D721Med (cell line): ENCODE data around the gene UBR4.
A peak's percentile ranks its signal among the peaks of the same experiment; 100 is the strongest.
"Not testable (repeated sequence)": the region's sequence is repeated elsewhere in the genome, so short reads cannot be mapped to it uniquely, and the experiment has no call there.

Experiments
- DNase-seq: peaks from one replicate; pipeline ENCODE4 v3.0.0; 2011; ENCODE audit warnings: low spot score; ENCODE audit not compliant: insufficient read length
- FAIRE-seq: peaks from 2 replicates; lab custom pipeline; 2011; peaks lifted over from hg19 to GRCh38; lab: Jason Lieb, UNC
- CTCF ChIP-seq: IDR thresholded peaks from 2 replicates; pipeline ENCODE4 v1.5.1; 2012; ENCODE audit warnings: mild to moderate bottlenecking, control low read depth; ENCODE audit not compliant: insufficient read depth; ENCODE audit errors: missing control alignments

Gene UBR4

DNA sequence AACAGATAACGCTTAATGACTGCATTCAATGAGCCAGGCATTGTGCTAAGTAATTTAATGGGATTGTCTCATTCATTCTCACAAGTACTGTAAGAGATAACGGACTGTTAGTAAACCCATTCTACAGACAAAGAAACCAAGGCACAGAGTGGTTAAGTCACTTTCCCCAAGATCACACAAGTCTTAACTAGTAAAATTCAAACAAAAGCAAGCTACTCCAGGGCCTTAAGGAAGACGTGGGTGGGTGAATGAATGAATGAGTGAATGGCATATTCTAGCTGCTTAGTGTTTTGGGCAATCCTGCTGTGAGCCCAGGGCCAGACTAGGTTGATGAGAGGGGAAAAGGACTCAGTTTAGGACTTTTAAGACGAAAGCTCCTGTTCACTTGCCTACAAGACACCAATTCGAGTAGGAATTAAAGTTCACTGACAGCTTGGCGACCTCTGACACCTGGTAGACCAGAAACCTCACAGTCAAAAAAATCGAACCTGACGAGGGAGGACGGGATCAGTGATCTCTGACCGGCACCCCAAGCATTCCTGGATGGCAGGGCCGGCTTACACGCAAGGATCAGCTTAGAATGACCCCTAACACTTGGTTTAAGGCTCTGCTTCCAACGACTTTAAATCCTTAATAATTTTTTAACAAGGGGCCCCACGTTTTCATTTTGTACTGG is 40.7 kb upstream of the UBR4 start:
- FAIRE-seq (no peak), DNase-seq (no peak)
- no peak for TF ChIP-seq CTCF

DNA sequence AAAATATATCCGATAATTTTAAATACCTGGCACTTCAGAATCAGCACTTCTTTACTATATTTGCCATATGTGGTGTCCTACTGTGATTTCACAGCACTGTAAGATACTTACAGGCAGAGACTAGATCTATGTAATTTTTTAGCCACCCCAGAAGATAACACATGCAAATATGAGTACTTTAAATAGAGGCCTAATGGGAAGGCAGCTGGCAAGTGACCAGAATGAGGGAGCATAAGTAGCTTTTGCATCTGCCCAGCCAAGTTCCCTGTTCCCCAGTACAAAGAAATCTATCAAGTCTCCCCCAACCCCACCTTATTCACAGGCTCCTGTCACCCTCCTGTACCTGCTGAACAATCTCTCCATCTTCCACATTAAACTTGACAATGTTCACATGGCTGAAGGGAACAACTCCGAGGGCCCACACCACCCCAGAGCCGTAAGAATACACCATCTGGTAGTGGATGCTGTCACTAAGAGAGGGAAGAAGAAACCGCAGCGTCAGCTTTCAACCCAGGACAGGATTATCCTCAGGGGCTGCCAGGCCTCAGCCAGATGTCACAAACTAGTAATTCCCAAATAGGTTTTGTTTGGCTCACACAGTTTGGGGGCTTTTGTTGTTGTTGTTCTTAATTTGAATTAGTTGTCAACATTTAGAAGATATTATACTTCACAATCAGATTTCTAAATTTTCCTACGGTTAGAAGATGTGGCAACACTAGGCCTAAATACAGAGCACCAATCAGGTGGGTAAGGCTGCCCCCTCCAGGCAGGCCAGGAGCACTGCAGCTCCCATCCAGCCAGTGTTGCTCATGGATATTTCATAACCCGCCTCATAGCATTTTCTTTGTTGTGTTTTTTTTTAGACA is 30.8 kb upstream of the UBR4 start:
- FAIRE-seq (no peak), DNase-seq (peak; percentile 29)
- peak; percentile 96 for TF ChIP-seq CTCF

- no peak for DNase-seq
- FAIRE-seq: no peak
- no peak for TF ChIP-seq CTCF
These were observed 29.8 kb upstream of the UBR4 start for GRCh38 chr1:19239876-19240275.

DNA sequence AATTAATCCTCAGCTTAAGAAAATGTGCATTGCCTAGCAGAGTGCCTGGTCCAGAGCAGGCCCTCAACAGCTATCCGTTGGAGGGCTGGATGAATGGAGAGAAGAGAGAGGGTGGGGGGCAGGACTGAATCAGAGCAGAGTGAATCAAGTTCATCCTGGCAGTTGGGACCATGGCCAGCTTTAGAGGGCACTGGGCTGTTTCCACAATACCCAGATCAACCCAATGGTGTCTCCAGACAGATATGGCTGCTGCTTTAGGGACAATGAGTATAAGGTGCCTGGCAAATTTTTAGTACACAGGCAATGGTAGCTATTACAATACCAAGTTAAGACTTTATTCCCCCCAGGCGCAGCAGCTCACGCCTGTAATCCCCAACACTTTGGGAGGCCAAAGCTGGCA is 24.2 kb upstream of the UBR4 start:
- no peak for TF ChIP-seq CTCF
- DNase-seq: no peak
- no peak for FAIRE-seq

GRCh38 chr1:19232524-19232846 is 22.4 kb upstream of the UBR4 start:
- no peak for FAIRE-seq
- TF ChIP-seq CTCF: no peak
- no peak for DNase-seq

GRCh38 chr1:19231736-19232523 is 21.9 kb upstream of the UBR4 start:
- FAIRE-seq, DNase-seq: not testable (repeated sequence)

DNA sequence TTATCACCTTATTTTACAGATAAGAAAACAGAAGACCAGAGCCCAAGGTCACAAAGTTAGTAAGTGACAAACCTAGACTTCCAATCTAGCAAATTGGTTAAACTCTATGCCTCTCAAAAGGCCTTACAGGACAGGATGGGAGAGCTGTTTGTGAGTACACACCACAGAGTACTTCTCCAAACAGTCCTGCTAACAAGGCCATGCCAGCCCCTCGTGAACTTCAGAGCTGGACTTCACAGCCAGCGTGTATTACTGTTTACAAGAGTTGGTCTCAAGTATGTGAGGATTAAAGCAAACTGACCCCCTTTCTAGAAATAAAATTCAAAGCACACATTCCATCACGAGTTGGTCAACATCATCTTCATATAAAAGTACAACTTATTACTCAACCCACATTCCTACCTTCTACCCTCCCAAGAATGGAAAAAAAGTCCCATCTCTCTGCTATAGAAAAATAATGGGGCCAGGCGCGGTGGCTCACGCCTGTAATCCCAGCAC is 19.8 kb upstream of the UBR4 start:
- DNase-seq: no peak
- no peak for TF ChIP-seq CTCF
- FAIRE-seq: no peak
